ENCODE results near the gene GM2A. TPM values are rescaled to one million over a fixed set of nuclear protein-coding genes. Genes with fewer than 3 reads are reported as not detected.

GM2A gene
- total RNA-seq, 1 experiment from 2014 or later, result 90.2 TPM

DNA sequence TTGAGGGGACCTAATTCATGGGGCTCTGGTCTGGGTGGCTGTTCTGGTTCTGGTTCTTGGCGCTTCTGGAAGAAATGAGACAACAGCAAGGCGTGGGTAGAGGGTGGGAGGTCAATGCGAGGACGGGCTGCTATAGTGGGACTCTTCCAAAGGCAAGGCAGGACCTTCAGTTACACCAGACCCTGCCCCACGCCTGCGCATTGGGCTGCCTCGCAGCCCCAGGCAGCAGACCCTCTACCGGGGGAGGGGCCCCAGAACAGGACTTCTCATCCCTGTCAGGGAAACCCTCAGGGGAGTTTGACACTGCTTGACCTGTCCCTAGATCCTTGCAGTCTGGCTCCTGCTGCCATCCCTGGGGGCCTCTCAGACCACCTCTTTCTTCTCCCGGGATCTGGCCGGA is 47.6 kb upstream of the GM2A start:
- no peaks in the 10 kb centered on the region for H4K20me1 ChIP-seq (ENCODE audit: low read length)
- H3K4me3 ChIP-seq (ENCODE audit: low read length), result no peak overlapping the region
- no peak overlapping the region for H3K4me2 ChIP-seq (ENCODE audit: low read length)
- ChIA-PET POLR2A (ENCODE audit: unreplicated experiment) (no interaction called here), CTCF (no interaction called here)
- no peaks in the 10 kb centered on the region for H3K79me2 ChIP-seq (ENCODE audit: low read length)
- no peak for DNase-seq
- H3K9me2 ChIP-seq (replicated peaks; ENCODE audit: low read length), result no peaks in the 10 kb centered on the region
- ATAC-seq, result no peak
- no peak overlapping the region for H3K9ac ChIP-seq (ENCODE audit: low read length)
- intact Hi-C loops (cut with micrococcal nuclease), result no loop called here
- no peak for TF ChIP-seq EZH2 (IDR thresholded peaks at IDR 0.05; ENCODE audit: low read length, unreplicated experiment)
- TF ChIP-seq EZH2phosphoT487 (IDR thresholded peaks at IDR 0.05; ENCODE audit: borderline replicate concordance, low read length), result no peak
- TF ChIP-seq, protein P1, sequence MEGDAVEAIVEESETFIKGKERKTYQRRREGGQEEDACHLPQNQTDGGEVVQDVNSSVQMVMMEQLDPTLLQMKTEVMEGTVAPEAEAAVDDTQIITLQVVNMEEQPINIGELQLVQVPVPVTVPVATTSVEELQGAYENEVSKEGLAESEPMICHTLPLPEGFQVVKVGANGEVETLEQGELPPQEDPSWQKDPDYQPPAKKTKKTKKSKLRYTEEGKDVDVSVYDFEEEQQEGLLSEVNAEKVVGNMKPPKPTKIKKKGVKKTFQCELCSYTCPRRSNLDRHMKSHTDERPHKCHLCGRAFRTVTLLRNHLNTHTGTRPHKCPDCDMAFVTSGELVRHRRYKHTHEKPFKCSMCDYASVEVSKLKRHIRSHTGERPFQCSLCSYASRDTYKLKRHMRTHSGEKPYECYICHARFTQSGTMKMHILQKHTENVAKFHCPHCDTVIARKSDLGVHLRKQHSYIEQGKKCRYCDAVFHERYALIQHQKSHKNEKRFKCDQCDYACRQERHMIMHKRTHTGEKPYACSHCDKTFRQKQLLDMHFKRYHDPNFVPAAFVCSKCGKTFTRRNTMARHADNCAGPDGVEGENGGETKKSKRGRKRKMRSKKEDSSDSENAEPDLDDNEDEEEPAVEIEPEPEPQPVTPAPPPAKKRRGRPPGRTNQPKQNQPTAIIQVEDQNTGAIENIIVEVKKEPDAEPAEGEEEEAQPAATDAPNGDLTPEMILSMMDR (conservative IDR thresholded peaks at IDR 0.05; ENCODE audit: low read depth, low read length), result no peak
- H3F3A ChIP-seq (ENCODE audit: low read length, unreplicated experiment), result no peaks in the 10 kb centered on the region
- H3K27ac ChIP-seq (ENCODE audit: low read length), result no peak overlapping the region
- no TSS peak for BruUV-seq (replicated peaks)
- no peaks in the 10 kb centered on the region for H3K36me3 ChIP-seq (ENCODE audit: low read depth, low read length)
- H3K27me3 ChIP-seq (ENCODE audit: low read length), result no peaks in the 10 kb centered on the region
- H2AFZ ChIP-seq (ENCODE audit: low read length), result no peak overlapping the region
- peaks cover 8% of the 10 kb centered on the region for H3K4me1 ChIP-seq (ENCODE audit: insufficient read depth, low read length)
- H3K9me3 ChIP-seq (ENCODE audit: low read length), result no peaks in the 10 kb centered on the region

DNA sequence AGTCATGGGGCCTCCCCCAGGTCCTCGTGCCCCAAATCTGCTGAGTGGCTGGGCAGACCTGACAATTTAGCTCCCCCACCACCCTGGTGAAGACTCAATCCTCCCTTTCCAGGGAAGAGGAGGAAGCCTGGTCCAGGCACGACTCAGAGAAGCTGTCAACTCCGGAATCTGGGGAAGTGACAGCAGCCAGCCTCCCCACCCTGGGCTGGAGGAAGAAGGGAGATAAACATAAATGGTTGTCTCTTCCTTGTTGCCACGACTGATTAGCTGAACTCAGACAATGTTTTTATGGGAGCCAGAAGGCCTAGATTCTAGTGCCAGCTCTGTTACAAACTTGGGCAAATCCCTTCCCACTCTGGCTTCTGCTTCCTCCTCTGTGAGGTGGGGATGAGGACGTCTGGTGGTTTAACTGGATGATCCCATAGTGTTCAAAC is 44.5 kb upstream of the GM2A start:
- TF ChIP-seq EZH2 (IDR thresholded peaks at IDR 0.05; ENCODE audit: low read length, unreplicated experiment), result no peak
- TF ChIP-seq EZH2phosphoT487 (IDR thresholded peaks at IDR 0.05; ENCODE audit: borderline replicate concordance, low read length), result no peak
- TF ChIP-seq, protein P1 (conservative IDR thresholded peaks at IDR 0.05; ENCODE audit: low read depth, low read length), result no peak
- Histone ChIP-seq H3K27me3 (ENCODE audit: low read length) (no peaks in the 10 kb centered on the region), H2AFZ (ENCODE audit: low read length) (no peak overlapping the region), H3F3A (ENCODE audit: low read length, unreplicated experiment) (no peaks in the 10 kb centered on the region), H3K9me3 (ENCODE audit: low read length) (no peaks in the 10 kb centered on the region), H4K20me1 (ENCODE audit: low read length) (no peaks in the 10 kb centered on the region), H3K9ac (ENCODE audit: low read length) (no peak overlapping the region), H3K4me1 (ENCODE audit: insufficient read depth, low read length) (peaks cover 17% of the 10 kb centered on the region), H3K36me3 (ENCODE audit: low read depth, low read length) (no peaks in the 10 kb centered on the region), H3K4me2 (ENCODE audit: low read length) (no peak overlapping the region), H3K79me2 (ENCODE audit: low read length) (no peaks in the 10 kb centered on the region), H3K4me3 (ENCODE audit: low read length) (no peak overlapping the region), H3K27ac (ENCODE audit: low read length) (no peak overlapping the region), H3K9me2 (replicated peaks; ENCODE audit: low read length) (no peaks in the 10 kb centered on the region)
- no TSS peak for BruUV-seq (replicated peaks)
- intact Hi-C loops (cut with micrococcal nuclease), result no loop called here
- ChIA-PET CTCF (no interaction called here), POLR2A (ENCODE audit: unreplicated experiment) (interaction anchor here (0.5 to 0.6 kb wide), 2 partner anchors 108 to 109 kb away, joined by 3 read pairs; no protein-coding TSS in a partner anchor)
- no peak for ATAC-seq
- DNase-seq, result no peak

DNA sequence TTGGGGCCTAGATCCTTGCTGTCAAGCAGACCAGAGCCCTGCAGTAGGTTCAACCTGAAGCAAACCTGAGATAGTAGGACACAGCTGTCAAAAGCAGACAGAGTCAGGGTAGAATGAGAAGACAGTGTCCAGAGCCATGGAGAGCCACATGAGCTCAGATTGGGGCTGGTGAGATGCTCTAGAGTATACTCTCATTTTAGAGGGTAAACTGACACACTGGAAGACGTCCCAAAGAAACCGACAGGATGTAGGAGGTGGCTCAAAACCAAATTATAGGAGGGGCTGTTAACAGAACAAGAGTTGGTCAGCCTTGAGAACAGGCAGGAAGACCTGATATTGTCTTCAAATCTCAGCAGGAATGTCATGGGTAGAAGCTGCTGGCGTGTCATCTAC is 40.6 kb upstream of the GM2A start:
- Histone ChIP-seq H4K20me1 (ENCODE audit: low read length) (no peaks in the 10 kb centered on the region), H3F3A (ENCODE audit: low read length, unreplicated experiment) (no peaks in the 10 kb centered on the region), H3K27ac (ENCODE audit: low read length) (peak overlapping the region; percentile 51), H3K4me3 (ENCODE audit: low read length) (no peak overlapping the region), H3K4me2 (ENCODE audit: low read length) (peak overlapping the region; percentile 2; the same call in 1 of the 2 replicates), H3K9ac (ENCODE audit: low read length) (no peak overlapping the region), H3K4me1 (ENCODE audit: insufficient read depth, low read length) (peaks cover 37% of the 10 kb centered on the region), H3K9me2 (replicated peaks; ENCODE audit: low read length) (no peaks in the 10 kb centered on the region), H3K79me2 (ENCODE audit: low read length) (no peaks in the 10 kb centered on the region), H3K9me3 (ENCODE audit: low read length) (no peaks in the 10 kb centered on the region), H3K27me3 (ENCODE audit: low read length) (no peaks in the 10 kb centered on the region), H2AFZ (ENCODE audit: low read length) (no peak overlapping the region), H3K36me3 (ENCODE audit: low read depth, low read length) (no peaks in the 10 kb centered on the region)
- ChIA-PET POLR2A (ENCODE audit: unreplicated experiment) (interaction anchor here (0.6 kb wide), 1 partner anchor 56 kb away, joined by 3 read pairs; no protein-coding TSS in a partner anchor), CTCF (no interaction called here)
- no peak for DNase-seq
- intact Hi-C loops (cut with micrococcal nuclease), result no loop called here
- no peak for TF ChIP-seq EZH2phosphoT487 (IDR thresholded peaks at IDR 0.05; ENCODE audit: borderline replicate concordance, low read length)
- TF ChIP-seq EZH2 (IDR thresholded peaks at IDR 0.05; ENCODE audit: low read length, unreplicated experiment), result no peak
- TF ChIP-seq, protein P1 (conservative IDR thresholded peaks at IDR 0.05; ENCODE audit: low read depth, low read length), result no peak
- no TSS peak for BruUV-seq (replicated peaks)
- no peak; the same call in 1 of the 2 replicates for ATAC-seq
